HCT116 (cell line): Measurements from ENCODE around the gene NDUFS2.

ENCODE experiments used
- CTCF ChIP-seq, 3 experiments: fragments of 200-600 bp in 1 of 3; sonication (generic) in 1 of 3; IDR thresholded peaks in 2 of 3; conservative IDR thresholded peaks in 1 of 3; 2 replicates each; pipeline ENCODE4 v1.5.1; 2012 to 2017; ENCODE audit warnings: low read depth in 2 of 3, low read length in 2 of 3, antibody characterized with exemption in 1 of 3, borderline replicate concordance in 1 of 3, control low read depth in 1 of 3, mild to moderate bottlenecking in 1 of 3, mixed read lengths in 1 of 3, mixed run types in 1 of 3, moderate library complexity in 1 of 3; ENCODE audit not compliant: insufficient read depth in 1 of 3
- EZH2 ChIP-seq: fragments of 200-600 bp; sonication (generic); IDR thresholded peaks from 2 replicates; pipeline ENCODE4 v1.6.1; 2017; ENCODE audit warnings: antibody characterized with exemption, mixed run types
- EZH2phosphoT487 ChIP-seq: fragments of 200-600 bp; IDR thresholded peaks from 2 replicates; pipeline ENCODE4 v1.6.1; 2018; ENCODE audit warnings: antibody characterized with exemption, borderline replicate concordance
- POLR2AphosphoS5 ChIP-seq: IDR thresholded peaks from 2 replicates; pipeline ENCODE4 v1.6.1; 2011; ENCODE audit warnings: mild to moderate bottlenecking, low read depth, low read length, moderate library complexity
- SP1 ChIP-seq: IDR thresholded peaks from 2 replicates; pipeline ENCODE4 v1.6.1; 2012; ENCODE audit warnings: low read depth

GRCh38 chr1:161177936-161178244 lies 24.3 kb upstream of the NDUFS2 start:
- TF ChIP-seq EZH2 (no peak), EZH2phosphoT487 (no peak), SP1 (no peak), POLR2AphosphoS5 (no peak), CTCF (IDR thresholded peaks at IDR 0.05 in 2 of 3, conservative IDR thresholded peaks at IDR 0.05 in 1 of 3; ENCODE audit: borderline replicate concordance in 1 of 3, insufficient read depth in 1 of 3, low read depth in 2 of 3, low read length in 2 of 3) (0 out of 6 replicates have a peak, but pooled peaks of 1 of the 3 experiments have one; percentile 1)
